Loucy (cell line): ENCODE data around the gene KLHDC4.

Experiments
- CTCF ChIP-seq: fragments of 200-600 bp; sonication (generic); conservative IDR thresholded peaks from 2 replicates; pipeline ENCODE4 v1.5.1; 2014; ENCODE audit warnings: mild to moderate bottlenecking, antibody characterized with exemption, low read length
- EZH2phosphoT487 ChIP-seq: fragments of 200-600 bp; IDR thresholded peaks from 2 replicates; pipeline ENCODE4 v1.6.1; 2018; ENCODE audit warnings: antibody characterized with exemption, mild to moderate bottlenecking, moderate library complexity, borderline replicate concordance

- TF ChIP-seq CTCF (no peak), EZH2phosphoT487 (no peak)
Measured at GRCh38 chr16:87697256-87697655, 68.5 kb downstream of the KLHDC4 start.
